ENCODE results near the gene GPSM3.
"Not testable (repeated sequence)": the region's sequence is repeated elsewhere in the genome, so short reads cannot be mapped to it uniquely, and the experiment has no call there.

GPSM3 gene

GRCh38 chr6:32148289-32149091 lies 44.0 kb downstream of the GPSM3 start:
- no peak for DNase-seq

GRCh38 chr6:32147401-32148132 lies 44.9 kb downstream of the GPSM3 start:
- no peak for DNase-seq

DNA sequence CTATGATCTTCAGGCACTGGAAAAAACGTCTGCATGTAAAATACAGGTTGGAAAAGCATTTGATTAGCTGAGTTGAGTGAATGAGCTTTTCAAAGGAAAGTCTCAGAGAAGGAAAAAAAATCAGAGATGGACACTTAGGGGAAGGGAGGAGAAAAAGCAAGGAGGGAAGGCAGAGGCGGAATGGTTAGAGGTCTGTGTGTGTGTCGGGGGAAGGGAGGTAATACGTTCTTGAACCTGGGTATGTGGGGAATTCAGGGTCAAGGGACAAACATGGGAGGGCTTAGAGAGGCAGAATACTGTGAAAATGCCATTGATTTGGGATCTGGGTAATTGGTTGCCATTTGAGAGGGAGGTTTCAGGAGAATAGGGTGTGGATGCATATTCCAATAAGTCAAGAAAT lies 45.8 kb downstream of the GPSM3 start:
- no peak for DNase-seq

DNA sequence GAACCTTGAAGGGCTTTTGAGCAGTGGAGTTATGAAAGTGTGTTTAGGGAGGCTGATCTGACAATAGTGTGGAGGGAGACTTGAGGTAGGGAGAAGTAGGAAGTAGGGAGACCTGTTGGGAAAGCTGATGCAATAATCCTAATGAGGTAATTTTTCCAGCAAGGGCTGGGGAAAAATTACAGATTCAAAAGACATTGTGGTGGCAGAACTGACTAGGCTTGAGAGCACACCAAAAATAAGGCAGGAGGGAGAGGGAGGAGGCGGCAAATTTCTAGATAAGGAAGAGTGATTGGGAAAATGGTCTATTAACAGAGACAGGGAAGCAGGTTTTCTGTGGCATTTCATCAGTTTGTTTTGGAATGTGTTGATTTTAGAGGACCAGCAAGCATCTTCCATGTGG lies 46.2 kb downstream of the GPSM3 start:
- DNase-seq = no peak

- not testable (repeated sequence) for DNase-seq
Observed at GRCh38 chr6:32144238-32144637, 48.2 kb downstream of the GPSM3 start.

Measured in cortex of kidney (tissue), 1 donor.